H1 (cell line): ENCODE data around the gene TM9SF3. TPM values are rescaled to one million over a fixed set of nuclear protein-coding genes. Genes with fewer than 3 reads are reported as not detected.

ENCODE experiments used
- EP300 ChIP-seq, 2 experiments: IDR thresholded peaks; 1 replicate in 1 of 2; 2 replicates in 1 of 2; pipeline ENCODE4 v1.6.1; 2011 to 2012; ENCODE audit warnings: low read depth in 2 of 2, low read length in 2 of 2, mild to moderate bottlenecking in 2 of 2, borderline replicate concordance in 1 of 2, inconsistent platforms in 1 of 2, moderate library complexity in 1 of 2
- HDAC2 ChIP-seq, 2 experiments: fragments of 300-600 bp in 1 of 2; sonication (generic) in 1 of 2; IDR thresholded peaks; 2 replicates each; pipeline ENCODE4 v1.6.1; 2011 to 2012; ENCODE audit warnings: low read depth in 2 of 2, low read length in 2 of 2, mild to moderate bottlenecking in 2 of 2, moderate library complexity in 2 of 2, borderline replicate concordance in 1 of 2, inconsistent platforms in 1 of 2
- POLR2AphosphoS5 ChIP-seq: IDR thresholded peaks from 2 replicates; pipeline ENCODE4 v1.6.1; 2011; ENCODE audit warnings: low read depth, low read length
- RAD21 ChIP-seq, 2 experiments: IDR thresholded peaks in 1 of 2; conservative IDR thresholded peaks in 1 of 2; 2 replicates each; pipeline ENCODE4 v1.6.1; 2011; ENCODE audit warnings: low read depth in 2 of 2, low read length in 2 of 2, improper control_type of control experiment in 1 of 2, inconsistent platforms in 1 of 2, mild to moderate bottlenecking in 1 of 2, moderate library complexity in 1 of 2
- RNF2 ChIP-seq: fragments of 200-900, 300-1000 bp; sonication (generic); IDR thresholded peaks from 2 replicates; pipeline ENCODE4 v1.7.1; 2016; ENCODE audit warnings: borderline replicate concordance, low read depth, mild to moderate bottlenecking, antibody characterized with exemption, low read length; ENCODE audit not compliant: poor library complexity, severe bottlenecking; ENCODE audit errors: missing control alignments
- SUZ12 ChIP-seq: fragments of 200-600 bp; sonication (generic); IDR thresholded peaks from 2 replicates; pipeline ENCODE4 v1.6.1; 2012; ENCODE audit warnings: mild to moderate bottlenecking, inconsistent platforms, low read length, moderate library complexity, mixed read lengths
- TAF1 ChIP-seq: IDR thresholded peaks from 2 replicates; pipeline ENCODE4 v1.6.1; 2011; ENCODE audit warnings: mild to moderate bottlenecking, low read depth, low read length
- polyA plus RNA-seq, 7 experiments: library from polyadenylated mRNA; depleted of rRNA in 3 of 7; stranded (reverse) in 5 of 7; unstranded in 2 of 7; fragments of >200 nt in 5 of 7; fragments of 200-250 nt in 2 of 7; gene quantifications; 1 replicate in 5 of 7; 2 replicates in 1 of 7; 4 replicates in 1 of 7; pipeline versions ENCODE4 v1.2.1 to v1.2.3, GENCODE V29; 2011 to 2013; ENCODE audit warnings: missing spikeins in 2 of 7, mixed read lengths in 2 of 7
- total RNA-seq: library from RNA; stranded (reverse); fragmentation: NEBNext Ultra II Directional; extraction: Animal tissue kit (Norgen Biotek cat#: 25700); gene quantifications from 2 replicates; pipeline ENCODE4 v1.2.1, GENCODE V29; 2021
- TF ChIP-seq, protein P1 (sequence below): IDR thresholded peaks from 2 replicates; pipeline ENCODE4 v1.6.1; 2011; ENCODE audit warnings: low read depth, mild to moderate bottlenecking, low read length; ENCODE audit not compliant: insufficient read depth

The TM9SF3 gene
- total and polyA plus RNA-seq, 2 of the 8 experiments (the other 6 are each of a cell fraction or from before 2014, with no cell fraction given): 123 to 127 TPM

DNA sequence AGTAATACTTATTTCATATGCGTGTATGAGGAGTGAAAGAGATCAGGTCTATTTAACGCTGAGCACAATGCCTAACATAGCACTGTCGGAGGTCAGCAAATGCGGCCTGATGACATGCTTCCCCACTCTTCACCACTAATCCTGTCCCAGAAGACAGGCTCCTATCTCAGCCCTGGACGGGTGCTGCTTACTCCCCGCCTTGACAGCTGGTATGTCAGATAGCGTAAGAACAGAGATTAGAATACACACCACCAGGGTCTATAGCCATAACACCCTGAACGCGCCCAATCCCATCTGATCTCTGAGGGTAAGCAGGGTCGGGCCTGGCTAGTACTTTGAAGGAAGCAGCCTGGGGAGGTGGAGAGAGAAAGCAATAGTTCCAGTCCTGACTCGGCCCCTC lies 32.3 kb upstream of the TM9SF3 start (continued):
- TF ChIP-seq RAD21 (IDR thresholded peaks at IDR 0.05 in 1 of 2, conservative IDR thresholded peaks at IDR 0.05 in 1 of 2; ENCODE audit: low read depth in 2 of 2, low read length in 2 of 2) (no peak), TAF1 (no peak), SUZ12 (no peak), HDAC2 (IDR thresholded peaks at IDR 0.05; ENCODE audit: borderline replicate concordance in 1 of 2, low read depth in 2 of 2, low read length in 2 of 2) (no peak), POLR2AphosphoS5 (no peak), RNF2 (no peak), EP300 (IDR thresholded peaks at IDR 0.05; ENCODE audit: borderline replicate concordance in 1 of 2, low read depth in 2 of 2, low read length in 2 of 2) (no peak)
- TF ChIP-seq, protein P1, sequence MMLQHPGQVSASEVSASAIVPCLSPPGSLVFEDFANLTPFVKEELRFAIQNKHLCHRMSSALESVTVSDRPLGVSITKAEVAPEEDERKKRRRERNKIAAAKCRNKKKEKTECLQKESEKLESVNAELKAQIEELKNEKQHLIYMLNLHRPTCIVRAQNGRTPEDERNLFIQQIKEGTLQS: no peak
